SU-DHL-6 (cell line): Measurements from ENCODE around the gene CISD1.

Experiments
- H2AFZ ChIP-seq: fragments of 200-600 bp; sonication (generic); 2 replicates; pipeline ENCODE4 v1.6.1; 2014; ENCODE audit warnings: low read depth, mild to moderate bottlenecking, moderate library complexity, mixed read lengths, antibody characterized with exemption, low read length; ENCODE audit not compliant: severe bottlenecking
- H3F3A ChIP-seq: fragments of 200-600 bp; shearing (Covaris generic); 2 replicates; pipeline ENCODE4 v1.6.0; 2016; ENCODE audit warnings: antibody characterized with exemption, mild to moderate bottlenecking; ENCODE audit not compliant: insufficient read depth
- H3K27ac ChIP-seq: fragments of 200-600 bp; sonication (generic); 2 replicates; pipeline ENCODE4 v1.5.1; 2016; ENCODE audit warnings: low read depth, mild to moderate bottlenecking, low read length, moderate library complexity, mixed read lengths
- H3K27me3 ChIP-seq: fragments of 200-600 bp; sonication (generic), shearing (Covaris generic); 2 replicates; pipeline ENCODE4 v1.6.0; 2014; ENCODE audit warnings: mild to moderate bottlenecking, low read length
- H3K36me3 ChIP-seq: fragments of 200-600 bp; sonication (generic); 2 replicates; pipeline ENCODE4 v1.6.1; 2014; ENCODE audit warnings: mild to moderate bottlenecking, low read length, mixed read lengths
- H3K4me2 ChIP-seq: fragments of 300-600, 200-600 bp; shearing (Covaris generic), sonication (generic); 2 replicates; pipeline ENCODE4 v1.6.0; 2014; ENCODE audit warnings: low read length, low read depth, mild to moderate bottlenecking; ENCODE audit not compliant: poor library complexity, severe bottlenecking
- H3K4me3 ChIP-seq: fragments of 200-600 bp; sonication (generic); 2 replicates; pipeline ENCODE4 v1.5.1; 2014; ENCODE audit warnings: antibody characterized with exemption, low read length, mild to moderate bottlenecking, mixed read lengths; ENCODE audit not compliant: insufficient read depth, poor library complexity, severe bottlenecking
- H3K79me2 ChIP-seq: fragments of 200-600 bp; sonication (generic); 2 replicates; pipeline ENCODE4 v1.6.1; 2014; ENCODE audit warnings: mild to moderate bottlenecking, low read length, moderate library complexity; ENCODE audit not compliant: insufficient read depth
- H3K9ac ChIP-seq: fragments of 200-600 bp; sonication (generic); 2 replicates; pipeline ENCODE4 v1.7.0; 2014; ENCODE audit warnings: mild to moderate bottlenecking, low read length
- H3K9me2 ChIP-seq: fragments of 200-600 bp; sonication (generic); replicated peaks from 2 replicates; pipeline ENCODE4 v1.6.1; 2014; ENCODE audit warnings: low read length; ENCODE audit not compliant: insufficient read depth
- H3K9me3 ChIP-seq: fragments of 200-600 bp; sonication (generic); 2 replicates; pipeline ENCODE4 v1.6.1; 2014; ENCODE audit warnings: low read length, mixed read lengths; ENCODE audit not compliant: insufficient read depth
- H4K20me1 ChIP-seq: fragments of 200-600 bp; sonication (generic); 2 replicates; pipeline ENCODE4 v1.6.1; 2014; ENCODE audit warnings: low read depth, mild to moderate bottlenecking, antibody characterized with exemption, low read length, moderate library complexity, mixed read lengths
- EZH2phosphoT487 ChIP-seq: fragments of 200-600 bp; sonication (generic), shearing (Covaris generic); conservative IDR thresholded peaks from 2 replicates; pipeline ENCODE4 v1.6.1; 2018; ENCODE audit warnings: mild to moderate bottlenecking, antibody characterized with exemption, low read length, moderate library complexity, mixed read lengths
- TF ChIP-seq, protein P1 (sequence below): fragments of 200-600 bp; sonication (generic); IDR thresholded peaks from one replicate; pipeline ENCODE4 v1.5.1; 2017; ENCODE audit warnings: antibody characterized with exemption, mild to moderate bottlenecking, low read length, moderate library complexity; ENCODE audit not compliant: insufficient read depth, poor library complexity, severe bottlenecking

The CISD1 gene

GRCh38 chr10:58316874-58317273 lies 47.9 kb downstream of the CISD1 start:
- Histone ChIP-seq H3K4me2 (no peak overlapping the region), H3K27me3 (no peaks in the 10 kb centered on the region), H3K36me3 (no peaks in the 10 kb centered on the region), H2AFZ (no peak overlapping the region), H3K79me2 (no peaks in the 10 kb centered on the region), H3K9me2 (no peaks in the 10 kb centered on the region), H4K20me1 (no peaks in the 10 kb centered on the region), H3F3A (no peaks in the 10 kb centered on the region), H3K4me3 (no peak overlapping the region), H3K27ac (no peak overlapping the region), H3K9ac (no peak overlapping the region), H3K9me3 (no peaks in the 10 kb centered on the region)
- no peak for TF ChIP-seq EZH2phosphoT487
- TF ChIP-seq, protein P1, sequence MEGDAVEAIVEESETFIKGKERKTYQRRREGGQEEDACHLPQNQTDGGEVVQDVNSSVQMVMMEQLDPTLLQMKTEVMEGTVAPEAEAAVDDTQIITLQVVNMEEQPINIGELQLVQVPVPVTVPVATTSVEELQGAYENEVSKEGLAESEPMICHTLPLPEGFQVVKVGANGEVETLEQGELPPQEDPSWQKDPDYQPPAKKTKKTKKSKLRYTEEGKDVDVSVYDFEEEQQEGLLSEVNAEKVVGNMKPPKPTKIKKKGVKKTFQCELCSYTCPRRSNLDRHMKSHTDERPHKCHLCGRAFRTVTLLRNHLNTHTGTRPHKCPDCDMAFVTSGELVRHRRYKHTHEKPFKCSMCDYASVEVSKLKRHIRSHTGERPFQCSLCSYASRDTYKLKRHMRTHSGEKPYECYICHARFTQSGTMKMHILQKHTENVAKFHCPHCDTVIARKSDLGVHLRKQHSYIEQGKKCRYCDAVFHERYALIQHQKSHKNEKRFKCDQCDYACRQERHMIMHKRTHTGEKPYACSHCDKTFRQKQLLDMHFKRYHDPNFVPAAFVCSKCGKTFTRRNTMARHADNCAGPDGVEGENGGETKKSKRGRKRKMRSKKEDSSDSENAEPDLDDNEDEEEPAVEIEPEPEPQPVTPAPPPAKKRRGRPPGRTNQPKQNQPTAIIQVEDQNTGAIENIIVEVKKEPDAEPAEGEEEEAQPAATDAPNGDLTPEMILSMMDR, result no peak

DNA sequence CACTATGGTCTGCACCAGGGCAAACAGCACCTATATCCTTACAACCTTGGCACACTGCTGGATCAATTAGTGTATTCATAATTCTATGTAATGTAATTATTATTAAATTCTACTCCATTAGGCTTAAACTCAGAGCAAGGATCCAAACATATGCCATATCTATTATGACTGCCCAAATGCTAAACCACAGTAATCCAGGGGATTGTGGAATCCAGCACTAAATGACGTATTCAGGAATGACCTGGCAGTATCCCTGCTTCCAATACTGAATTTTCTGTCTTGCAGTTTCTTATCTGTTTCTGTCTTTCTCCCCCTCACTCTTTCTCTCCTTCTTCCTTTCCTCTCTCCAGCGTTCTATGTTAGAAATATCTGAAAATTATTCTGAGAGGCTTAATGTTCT lies 49.4 kb downstream of the CISD1 start:
- no peaks in the 10 kb centered on the region for H3K36me3 ChIP-seq
- H3K79me2 ChIP-seq, result no peaks in the 10 kb centered on the region
- H3K4me3 ChIP-seq, result no peak overlapping the region
- no peak overlapping the region for H3K9ac ChIP-seq
- H2AFZ ChIP-seq, result no peak overlapping the region
- no peaks in the 10 kb centered on the region for H3K9me3 ChIP-seq
- H4K20me1 ChIP-seq, result no peaks in the 10 kb centered on the region
- no peaks in the 10 kb centered on the region for H3K27me3 ChIP-seq
- no peak overlapping the region for H3K4me2 ChIP-seq
- no peaks in the 10 kb centered on the region for H3K9me2 ChIP-seq
- no peak overlapping the region for H3K27ac ChIP-seq
- no peaks in the 10 kb centered on the region for H3F3A ChIP-seq
- no peak for TF ChIP-seq EZH2phosphoT487
- TF ChIP-seq, protein P1, result no peak

DNA sequence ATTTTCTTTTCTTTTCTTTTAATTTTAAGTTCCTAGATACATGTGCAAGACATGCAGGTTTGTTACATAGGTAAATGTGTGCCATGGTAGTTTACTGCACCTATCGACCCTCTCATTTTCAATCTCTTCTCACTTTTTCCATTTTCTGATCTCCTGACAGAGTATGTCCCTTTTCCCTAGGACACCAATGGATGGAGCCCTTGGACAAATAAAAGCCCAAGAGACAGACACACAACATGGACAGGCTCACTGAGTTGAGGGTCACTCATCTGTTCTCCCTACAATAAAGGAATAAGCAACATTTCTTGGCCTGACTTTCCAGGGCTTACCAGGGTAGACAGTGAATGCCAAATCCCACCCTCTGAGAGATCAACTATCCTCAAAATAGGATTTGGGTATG lies 50.6 kb downstream of the CISD1 start:
- no peak overlapping the region for H3K9ac ChIP-seq
- no peaks in the 10 kb centered on the region for H3K9me3 ChIP-seq
- no peaks in the 10 kb centered on the region for H3K36me3 ChIP-seq
- no peak overlapping the region for H3K4me2 ChIP-seq
- no peak overlapping the region for H3K27ac ChIP-seq
- TF ChIP-seq, protein P1, result no peak
- no peak for TF ChIP-seq EZH2phosphoT487
- no peaks in the 10 kb centered on the region for H3F3A ChIP-seq
- H4K20me1 ChIP-seq, result no peaks in the 10 kb centered on the region
- no peaks in the 10 kb centered on the region for H3K79me2 ChIP-seq
- H3K27me3 ChIP-seq, result no peaks in the 10 kb centered on the region
- H3K4me3 ChIP-seq, result no peak overlapping the region
- no peaks in the 10 kb centered on the region for H3K9me2 ChIP-seq
- H2AFZ ChIP-seq, result no peak overlapping the region

GRCh38 chr10:58320351-58321049 lies 51.5 kb downstream of the CISD1 start:
- no peaks in the 10 kb centered on the region for H4K20me1 ChIP-seq
- no peak overlapping the region for H3K4me3 ChIP-seq
- TF ChIP-seq, protein P1, result no peak
- no peak for TF ChIP-seq EZH2phosphoT487
- H3K9me3 ChIP-seq, result no peaks in the 10 kb centered on the region
- no peaks in the 10 kb centered on the region for H3K27me3 ChIP-seq
- H3K36me3 ChIP-seq, result no peaks in the 10 kb centered on the region
- H3K9me2 ChIP-seq, result no peaks in the 10 kb centered on the region
- no peak overlapping the region for H3K9ac ChIP-seq
- no peak overlapping the region for H3K4me2 ChIP-seq
- H3K27ac ChIP-seq, result no peak overlapping the region
- no peaks in the 10 kb centered on the region for H3K79me2 ChIP-seq
- H2AFZ ChIP-seq, result no peak overlapping the region
- H3F3A ChIP-seq, result no peaks in the 10 kb centered on the region
